ENCODE results near the gene CCDC9.

DNA sequence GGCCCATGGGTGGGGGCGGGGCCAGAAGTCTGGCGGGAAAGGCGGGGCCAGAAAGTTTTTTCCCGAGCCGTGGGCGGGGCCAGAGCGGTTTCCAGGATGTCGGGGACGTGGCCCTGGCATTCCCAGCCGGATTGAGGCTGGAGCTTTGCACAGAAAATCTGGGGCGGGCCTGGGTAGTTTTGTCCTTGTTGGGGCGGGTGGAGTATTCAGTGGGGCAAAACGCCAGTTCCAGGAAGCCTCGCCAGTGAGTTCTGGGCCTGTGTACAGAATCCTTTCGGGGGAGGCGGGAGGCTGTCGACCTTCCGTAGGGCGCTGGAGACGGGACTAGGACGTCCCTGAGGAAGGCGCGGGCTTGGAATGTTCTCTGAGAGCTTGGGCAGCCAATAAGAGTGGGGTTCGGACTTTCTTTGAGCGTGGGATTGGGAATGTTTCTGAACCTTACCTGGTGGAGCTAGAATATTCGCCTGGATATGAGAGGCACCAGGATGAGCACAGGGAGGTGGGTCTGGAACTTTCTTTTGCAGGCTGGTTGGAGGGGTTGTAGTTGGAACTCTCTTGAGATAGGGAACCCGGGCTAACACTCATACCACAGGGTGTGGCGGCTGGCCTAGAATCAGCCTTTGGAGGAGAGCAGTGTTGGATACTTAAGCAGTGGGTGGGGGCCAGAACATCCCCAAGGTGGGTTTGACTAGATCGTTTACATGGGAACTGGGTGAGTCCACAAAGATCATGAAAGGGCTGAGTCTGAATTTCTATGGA lies 1.3 kb downstream of the CCDC9 start:
- TF ChIP-seq, protein P1, sequence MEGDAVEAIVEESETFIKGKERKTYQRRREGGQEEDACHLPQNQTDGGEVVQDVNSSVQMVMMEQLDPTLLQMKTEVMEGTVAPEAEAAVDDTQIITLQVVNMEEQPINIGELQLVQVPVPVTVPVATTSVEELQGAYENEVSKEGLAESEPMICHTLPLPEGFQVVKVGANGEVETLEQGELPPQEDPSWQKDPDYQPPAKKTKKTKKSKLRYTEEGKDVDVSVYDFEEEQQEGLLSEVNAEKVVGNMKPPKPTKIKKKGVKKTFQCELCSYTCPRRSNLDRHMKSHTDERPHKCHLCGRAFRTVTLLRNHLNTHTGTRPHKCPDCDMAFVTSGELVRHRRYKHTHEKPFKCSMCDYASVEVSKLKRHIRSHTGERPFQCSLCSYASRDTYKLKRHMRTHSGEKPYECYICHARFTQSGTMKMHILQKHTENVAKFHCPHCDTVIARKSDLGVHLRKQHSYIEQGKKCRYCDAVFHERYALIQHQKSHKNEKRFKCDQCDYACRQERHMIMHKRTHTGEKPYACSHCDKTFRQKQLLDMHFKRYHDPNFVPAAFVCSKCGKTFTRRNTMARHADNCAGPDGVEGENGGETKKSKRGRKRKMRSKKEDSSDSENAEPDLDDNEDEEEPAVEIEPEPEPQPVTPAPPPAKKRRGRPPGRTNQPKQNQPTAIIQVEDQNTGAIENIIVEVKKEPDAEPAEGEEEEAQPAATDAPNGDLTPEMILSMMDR (IDR thresholded peaks at IDR 0.05) = peak in 2 of 4 experiments; percentile 1 to 3
- peak; percentile 89 for TF ChIP-seq POLR2AphosphoS5 (IDR thresholded peaks at IDR 0.05)

Data from prostate gland (tissue), 2 donors.